Activated naive CD8-positive, alpha-beta T cell treated with anti-CD3 and anti-CD28 coated beads, Interleukin-2, amount 50 U/mL, for 24 hours (primary cell): ENCODE data around the gene CALU.

Source experiments
- ATAC-seq: fragments of 150-1000 bp; cut with Tn5 transposase; one replicate; pipeline ENCODE4 v1.10.0; 2021
- DNase-seq: peaks from one replicate; pipeline ENCODE4 v3.0.0; 2021
- H3K27ac Mint-ChIP-seq: one replicate; pipeline ENCODE4 v1.8.0; 2021; ENCODE audit warnings: mild to moderate bottlenecking, mixed read lengths
- H3K27me3 Mint-ChIP-seq: one replicate; pipeline ENCODE4 v1.8.0; 2021; ENCODE audit warnings: mixed read lengths
- H3K36me3 Mint-ChIP-seq: one replicate; pipeline ENCODE4 v1.8.0; 2021; ENCODE audit warnings: low read depth, mixed read lengths
- H3K4me1 Mint-ChIP-seq: one replicate; pipeline ENCODE4 v1.8.0; 2021; ENCODE audit warnings: mixed read lengths
- H3K4me3 Mint-ChIP-seq: one replicate; pipeline ENCODE4 v1.8.0; 2021; ENCODE audit warnings: mild to moderate bottlenecking, moderate library complexity, mixed read lengths
- H3K9me3 Mint-ChIP-seq: one replicate; pipeline ENCODE4 v1.8.0; 2021; ENCODE audit warnings: mixed read lengths

Gene CALU

DNA sequence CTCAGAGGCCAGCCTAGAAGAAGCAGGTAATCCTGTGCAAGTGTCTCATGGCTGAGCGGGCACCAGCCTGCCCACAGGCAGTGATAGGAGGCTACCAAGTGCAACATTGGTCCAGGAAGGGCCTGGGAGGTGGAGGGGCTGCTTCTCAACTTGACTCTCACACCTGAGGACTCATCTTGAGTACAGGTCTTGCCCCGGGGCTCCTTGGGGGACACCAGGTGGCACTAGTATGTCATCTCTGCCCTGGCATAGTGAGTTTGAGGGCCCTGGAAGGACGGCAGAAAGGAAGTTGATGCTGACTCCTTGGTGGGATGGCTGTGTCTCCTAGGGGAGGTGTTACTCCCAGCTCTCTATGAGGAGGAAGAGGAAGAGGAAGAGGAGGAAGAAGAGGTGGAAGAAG, 54.9 kb downstream of the CALU start:
- Mint-ChIP-seq H3K4me3 (no peak overlapping the region), H3K9me3 (no peaks in the 10 kb centered on the region), H3K4me1 (peaks cover 6% of the 10 kb centered on the region), H3K27me3 (peaks cover 7% of the 10 kb centered on the region), H3K27ac (no peak overlapping the region), H3K36me3 (no peaks in the 10 kb centered on the region)
- DNase-seq (no peak), ATAC-seq (no peak)

- no peaks in the 10 kb centered on the region for H3K9me3 Mint-ChIP-seq
- no peak for DNase-seq
- ATAC-seq: no peak
- no peaks in the 10 kb centered on the region for H3K36me3 Mint-ChIP-seq
- H3K27me3 Mint-ChIP-seq: peaks cover 7% of the 10 kb centered on the region
- H3K4me3 Mint-ChIP-seq: no peak overlapping the region
- H3K27ac Mint-ChIP-seq: no peak overlapping the region
- H3K4me1 Mint-ChIP-seq: peaks cover 6% of the 10 kb centered on the region
Measured at GRCh38 chr7:128794436-128794835, 55.3 kb downstream of the CALU start.

- Mint-ChIP-seq H3K27me3 (peaks cover 3% of the 10 kb centered on the region), H3K4me3 (no peak overlapping the region), H3K27ac (no peak overlapping the region), H3K36me3 (no peaks in the 10 kb centered on the region), H3K4me1 (peaks cover 5% of the 10 kb centered on the region), H3K9me3 (no peaks in the 10 kb centered on the region)
- DNase-seq (no peak), ATAC-seq (no peak)
Measured at GRCh38 chr7:128795129-128795528, 56.0 kb downstream of the CALU start.

- Mint-ChIP-seq H3K9me3 (no peaks in the 10 kb centered on the region), H3K4me1 (no peaks in the 10 kb centered on the region), H3K27ac (no peak overlapping the region), H3K36me3 (no peaks in the 10 kb centered on the region), H3K27me3 (no peaks in the 10 kb centered on the region), H3K4me3 (no peak overlapping the region)
- ATAC-seq: no peak
- no peak for DNase-seq
Measured at GRCh38 chr7:128796327-128796726, 57.2 kb downstream of the CALU start.

DNA sequence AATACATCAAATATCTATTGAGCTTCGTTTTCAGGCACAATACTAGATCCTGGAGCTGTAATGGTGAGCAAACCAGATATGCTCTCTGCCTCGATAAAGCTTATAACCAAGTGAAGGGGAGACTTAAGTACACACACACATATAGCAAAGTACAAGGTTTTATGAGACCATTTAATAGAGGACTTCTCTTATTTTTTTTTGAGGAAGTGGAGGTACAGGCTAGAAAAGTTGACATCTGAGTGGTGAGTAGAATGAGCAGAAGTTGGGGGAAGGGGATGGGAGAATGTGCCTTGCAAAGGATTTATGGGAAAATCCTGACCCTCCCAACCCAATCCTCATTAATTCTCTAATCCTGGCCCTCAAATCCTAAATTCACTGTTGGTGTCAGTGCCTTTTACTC, 60.3 kb downstream of the CALU start:
- no peak for DNase-seq
- no peak for ATAC-seq
- H3K4me1 Mint-ChIP-seq: no peaks in the 10 kb centered on the region
- H3K4me3 Mint-ChIP-seq: no peak overlapping the region
- H3K27ac Mint-ChIP-seq: no peak overlapping the region
- no peaks in the 10 kb centered on the region for H3K36me3 Mint-ChIP-seq
- no peaks in the 10 kb centered on the region for H3K27me3 Mint-ChIP-seq
- H3K9me3 Mint-ChIP-seq: no peaks in the 10 kb centered on the region

DNA sequence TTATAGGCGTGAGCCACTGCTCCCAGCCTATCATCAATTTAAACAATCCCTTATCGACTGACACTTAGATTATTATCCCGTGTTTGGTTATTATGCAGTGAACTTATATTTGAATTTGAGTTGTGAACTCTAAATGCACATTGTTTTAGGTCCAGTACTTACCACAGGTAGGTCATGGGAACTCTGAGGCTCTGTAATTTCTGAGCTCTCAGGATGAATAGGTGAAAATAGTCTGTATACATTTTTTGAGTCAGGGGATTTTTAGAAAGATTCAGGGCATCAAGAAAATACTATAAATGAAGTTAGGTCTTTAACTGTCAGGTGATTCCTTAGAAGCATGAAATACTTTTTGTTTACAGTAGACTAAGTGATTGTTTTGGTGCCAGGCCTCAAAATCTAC, 61.4 kb downstream of the CALU start:
- no peaks in the 10 kb centered on the region for H3K27me3 Mint-ChIP-seq
- no peaks in the 10 kb centered on the region for H3K4me1 Mint-ChIP-seq
- no peaks in the 10 kb centered on the region for H3K9me3 Mint-ChIP-seq
- no peak for ATAC-seq
- no peak for DNase-seq
- H3K27ac Mint-ChIP-seq: no peak overlapping the region
- H3K4me3 Mint-ChIP-seq: no peak overlapping the region
- no peaks in the 10 kb centered on the region for H3K36me3 Mint-ChIP-seq

DNA sequence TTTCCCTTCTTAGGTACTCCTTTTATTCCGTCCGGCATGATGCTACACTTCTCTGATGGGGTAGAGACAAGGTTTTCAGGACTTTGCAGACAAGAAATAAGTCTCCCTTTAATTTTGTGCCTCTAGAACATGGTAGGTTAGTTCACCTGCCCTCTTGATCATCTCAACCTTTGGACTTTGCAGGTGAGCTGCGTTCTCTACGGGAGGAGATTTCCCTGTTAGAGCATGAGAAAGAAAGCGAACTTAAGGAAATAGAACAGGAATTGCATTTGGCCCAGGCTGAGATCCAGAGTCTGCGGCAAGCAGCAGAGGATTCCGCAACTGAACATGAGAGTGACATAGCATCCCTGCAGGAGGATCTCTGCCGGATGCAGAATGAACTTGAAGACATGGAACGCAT, 61.8 kb downstream of the CALU start:
- Mint-ChIP-seq H3K36me3 (no peaks in the 10 kb centered on the region), H3K27ac (no peak overlapping the region), H3K4me1 (no peaks in the 10 kb centered on the region), H3K9me3 (no peaks in the 10 kb centered on the region), H3K4me3 (no peak overlapping the region), H3K27me3 (no peaks in the 10 kb centered on the region)
- ATAC-seq (no peak), DNase-seq (no peak)

DNA sequence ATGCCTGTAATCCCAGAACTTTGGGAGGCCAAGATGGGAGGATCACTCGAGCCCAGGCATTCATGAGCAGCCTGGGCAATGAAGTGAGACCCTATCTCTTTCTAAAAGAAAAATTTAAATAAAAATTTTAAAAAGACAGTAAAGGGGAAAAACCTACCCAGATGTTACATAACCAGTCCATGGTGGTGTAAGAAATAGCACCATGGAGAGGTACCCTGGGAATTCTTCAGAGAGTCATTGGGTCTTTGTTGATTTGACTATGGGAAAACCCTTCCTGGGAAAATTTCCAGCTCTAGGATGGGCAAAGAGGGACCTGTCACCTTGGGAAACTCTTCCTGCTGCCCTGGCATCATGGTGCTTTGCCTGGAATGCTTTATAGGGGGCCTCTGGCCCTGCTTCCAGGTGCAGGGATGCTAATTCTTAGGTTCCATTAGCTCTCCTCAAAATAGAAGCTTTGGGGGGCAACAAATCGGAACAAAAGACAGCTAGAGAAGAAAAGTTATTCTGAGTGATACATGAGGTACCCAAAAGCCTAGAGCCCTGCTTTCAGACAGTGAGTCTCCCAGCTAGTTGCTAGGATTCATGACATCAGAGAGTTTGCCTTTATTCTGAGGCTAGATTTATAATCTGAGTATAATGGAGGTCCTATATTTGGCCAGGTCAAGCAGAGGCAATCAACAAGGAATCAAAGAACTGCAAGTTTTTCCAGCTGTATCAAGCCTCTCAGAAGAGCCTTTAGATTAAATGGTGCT, 62.7 kb downstream of the CALU start:
- DNase-seq (no peak), ATAC-seq (no peak)
- no peaks in the 10 kb centered on the region for H3K9me3 Mint-ChIP-seq
- no peaks in the 10 kb centered on the region for H3K4me1 Mint-ChIP-seq
- no peaks in the 10 kb centered on the region for H3K27me3 Mint-ChIP-seq
- H3K27ac Mint-ChIP-seq: no peak overlapping the region
- no peaks in the 10 kb centered on the region for H3K36me3 Mint-ChIP-seq
- no peak overlapping the region for H3K4me3 Mint-ChIP-seq

DNA sequence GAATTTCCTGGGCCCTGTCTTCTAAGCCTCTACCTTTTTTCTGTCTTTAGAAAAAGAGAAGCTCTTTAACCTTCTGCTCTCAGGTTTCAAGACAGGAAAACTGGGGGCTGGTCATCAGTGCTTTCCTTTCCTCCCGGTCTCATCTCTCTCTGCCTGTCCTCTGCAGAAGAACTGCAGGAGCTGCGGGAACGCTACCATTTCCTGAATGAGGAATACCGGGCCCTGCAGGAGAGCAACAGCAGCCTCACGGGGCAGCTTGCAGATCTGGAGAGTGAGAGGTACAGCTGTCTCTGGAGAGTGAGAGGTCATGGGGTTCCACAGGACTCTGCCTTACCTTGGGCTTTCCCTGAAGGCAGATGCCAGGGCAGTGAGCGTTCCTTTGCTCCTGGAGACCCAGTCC, 65.3 kb downstream of the CALU start:
- Mint-ChIP-seq H3K27me3 (no peaks in the 10 kb centered on the region), H3K9me3 (no peaks in the 10 kb centered on the region), H3K4me3 (no peak overlapping the region), H3K4me1 (no peaks in the 10 kb centered on the region), H3K27ac (no peak overlapping the region), H3K36me3 (no peaks in the 10 kb centered on the region)
- DNase-seq (no peak), ATAC-seq (no peak)

DNA sequence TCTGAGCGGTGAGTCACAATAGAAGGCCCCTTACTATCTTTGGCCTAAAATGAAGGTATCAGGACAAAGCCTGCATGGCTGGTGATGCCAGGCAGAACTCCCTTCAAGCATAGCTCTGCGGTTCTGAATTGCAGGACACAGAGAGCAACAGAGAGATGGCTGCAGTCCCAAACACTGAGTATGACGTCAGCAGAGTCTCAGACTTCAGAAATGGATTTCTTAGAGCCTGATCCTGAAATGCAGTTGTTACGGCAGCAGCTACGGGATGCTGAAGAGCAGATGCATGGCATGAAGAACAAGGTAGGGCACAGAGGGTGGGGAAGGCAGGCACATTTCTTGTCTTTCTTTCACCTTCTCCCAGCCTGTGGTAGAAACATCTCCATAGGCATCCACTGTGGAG, 66.1 kb downstream of the CALU start:
- H3K9me3 Mint-ChIP-seq: no peaks in the 10 kb centered on the region
- DNase-seq: no peak
- H3K27me3 Mint-ChIP-seq: no peaks in the 10 kb centered on the region
- H3K4me3 Mint-ChIP-seq: no peak overlapping the region
- no peak for ATAC-seq
- no peaks in the 10 kb centered on the region for H3K36me3 Mint-ChIP-seq
- H3K4me1 Mint-ChIP-seq: no peaks in the 10 kb centered on the region
- no peak overlapping the region for H3K27ac Mint-ChIP-seq

- H3K9me3 Mint-ChIP-seq: no peaks in the 10 kb centered on the region
- H3K27me3 Mint-ChIP-seq: no peaks in the 10 kb centered on the region
- no peaks in the 10 kb centered on the region for H3K36me3 Mint-ChIP-seq
- DNase-seq (no peak), ATAC-seq (no peak)
- no peaks in the 10 kb centered on the region for H3K4me1 Mint-ChIP-seq
- H3K4me3 Mint-ChIP-seq: no peak overlapping the region
- H3K27ac Mint-ChIP-seq: no peak overlapping the region
Measured at GRCh38 chr7:128807191-128807590, 68.0 kb downstream of the CALU start.

- H3K27me3 Mint-ChIP-seq: no peaks in the 10 kb centered on the region
- H3K36me3 Mint-ChIP-seq: no peaks in the 10 kb centered on the region
- H3K4me3 Mint-ChIP-seq: no peak overlapping the region
- ATAC-seq (no peak), DNase-seq (no peak)
- no peaks in the 10 kb centered on the region for H3K4me1 Mint-ChIP-seq
- no peak overlapping the region for H3K27ac Mint-ChIP-seq
- no peaks in the 10 kb centered on the region for H3K9me3 Mint-ChIP-seq
Measured at GRCh38 chr7:128809363-128809762, 70.2 kb downstream of the CALU start.

DNA sequence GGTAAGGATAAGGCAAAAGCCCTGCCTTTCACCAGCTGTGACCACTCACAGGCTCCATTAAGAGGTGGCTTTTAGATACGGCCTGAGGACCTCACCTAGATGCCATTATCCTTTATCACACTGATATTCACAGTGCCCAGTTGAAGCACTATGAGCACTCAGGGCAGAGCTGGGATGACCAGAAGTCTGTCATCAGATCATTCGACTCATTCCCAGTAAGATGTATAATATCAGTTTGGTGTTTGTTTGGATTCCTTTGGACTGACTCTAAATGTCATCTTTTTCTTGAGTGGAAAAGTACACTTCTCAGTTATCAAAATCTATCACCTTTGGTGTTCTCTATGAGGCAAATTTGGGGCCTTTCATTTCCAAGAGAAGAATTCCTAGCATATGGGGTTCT, 71.3 kb downstream of the CALU start:
- H3K9me3 Mint-ChIP-seq: no peaks in the 10 kb centered on the region
- no peaks in the 10 kb centered on the region for H3K4me1 Mint-ChIP-seq
- H3K27me3 Mint-ChIP-seq: no peaks in the 10 kb centered on the region
- no peak overlapping the region for H3K27ac Mint-ChIP-seq
- ATAC-seq: no peak
- DNase-seq: no peak
- H3K4me3 Mint-ChIP-seq: no peak overlapping the region
- no peaks in the 10 kb centered on the region for H3K36me3 Mint-ChIP-seq

DNA sequence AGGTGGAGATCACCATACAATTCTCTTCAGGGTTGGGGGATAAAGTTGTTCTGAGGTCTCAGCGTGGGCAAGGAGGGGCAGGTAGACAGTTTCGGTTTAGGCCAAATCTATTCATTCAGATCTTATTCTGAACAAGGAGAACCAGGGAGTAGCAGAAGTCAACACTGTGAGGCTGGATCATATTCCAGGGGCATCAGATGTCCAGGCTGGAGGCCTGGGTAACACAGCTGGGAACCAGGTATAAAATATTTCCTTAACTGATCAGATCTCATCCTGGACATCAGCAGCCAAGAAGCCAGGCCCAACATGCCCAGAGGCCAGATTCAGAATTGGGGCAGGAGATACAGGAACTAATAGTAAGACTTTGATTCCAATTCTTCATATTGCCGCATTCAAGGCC, 71.8 kb downstream of the CALU start:
- no peaks in the 10 kb centered on the region for H3K4me1 Mint-ChIP-seq
- ATAC-seq (no peak), DNase-seq (no peak)
- no peaks in the 10 kb centered on the region for H3K27me3 Mint-ChIP-seq
- H3K27ac Mint-ChIP-seq: no peak overlapping the region
- no peaks in the 10 kb centered on the region for H3K9me3 Mint-ChIP-seq
- H3K36me3 Mint-ChIP-seq: no peaks in the 10 kb centered on the region
- H3K4me3 Mint-ChIP-seq: no peak overlapping the region

DNA sequence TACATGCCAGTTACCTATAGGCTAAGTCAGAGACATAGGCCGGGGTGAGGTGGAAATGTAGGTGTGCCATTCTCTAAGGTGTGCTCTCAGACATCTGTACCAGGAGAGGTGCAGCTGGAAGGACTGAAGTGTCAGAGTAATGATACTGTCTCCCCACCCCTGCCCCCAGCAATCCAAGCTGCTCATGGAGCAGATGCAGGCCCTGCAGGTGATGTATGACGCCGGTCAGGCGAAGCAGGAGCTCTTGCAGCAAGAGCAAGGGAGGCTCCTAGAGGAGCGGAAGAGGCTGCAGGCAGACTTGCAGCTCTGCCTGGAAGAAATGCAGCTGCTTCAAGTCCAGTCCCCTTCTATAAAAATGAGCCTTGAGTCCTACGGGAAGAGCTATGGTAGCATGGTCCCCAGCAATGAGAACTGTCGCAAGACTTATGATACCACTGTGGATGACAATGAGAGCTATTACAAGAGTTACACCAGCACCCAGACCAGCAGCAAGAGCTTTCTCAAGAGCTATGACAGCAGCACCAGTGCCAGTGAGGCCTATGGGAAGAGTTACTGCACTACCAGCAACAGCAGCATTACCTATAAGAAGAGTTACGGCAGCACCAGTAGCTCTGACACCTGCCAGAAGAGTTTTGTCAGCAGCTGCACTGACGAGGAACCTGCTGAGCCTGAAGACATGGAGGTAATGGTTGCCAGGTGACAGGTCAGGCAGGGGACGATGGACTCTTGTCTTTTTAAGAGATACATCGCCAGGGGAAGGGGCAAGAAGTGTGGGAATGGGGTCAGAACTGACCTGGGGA, 72.7 kb downstream of the CALU start:
- H3K27me3 Mint-ChIP-seq: no peaks in the 10 kb centered on the region
- DNase-seq (no peak), ATAC-seq (no peak)
- no peak overlapping the region for H3K27ac Mint-ChIP-seq
- H3K4me3 Mint-ChIP-seq: no peak overlapping the region
- no peaks in the 10 kb centered on the region for H3K4me1 Mint-ChIP-seq
- no peaks in the 10 kb centered on the region for H3K9me3 Mint-ChIP-seq
- H3K36me3 Mint-ChIP-seq: no peaks in the 10 kb centered on the region
